HG03571 (cell line): Measurements from ENCODE around the gene PRSS50.

Experiments used
- ATAC-seq: cut with Tn5 transposase; IDR thresholded peaks from one replicate; pipeline ENCODE4 v1.9.1; 2021; ENCODE audit not compliant: unreplicated experiment

Gene PRSS50

DNA sequence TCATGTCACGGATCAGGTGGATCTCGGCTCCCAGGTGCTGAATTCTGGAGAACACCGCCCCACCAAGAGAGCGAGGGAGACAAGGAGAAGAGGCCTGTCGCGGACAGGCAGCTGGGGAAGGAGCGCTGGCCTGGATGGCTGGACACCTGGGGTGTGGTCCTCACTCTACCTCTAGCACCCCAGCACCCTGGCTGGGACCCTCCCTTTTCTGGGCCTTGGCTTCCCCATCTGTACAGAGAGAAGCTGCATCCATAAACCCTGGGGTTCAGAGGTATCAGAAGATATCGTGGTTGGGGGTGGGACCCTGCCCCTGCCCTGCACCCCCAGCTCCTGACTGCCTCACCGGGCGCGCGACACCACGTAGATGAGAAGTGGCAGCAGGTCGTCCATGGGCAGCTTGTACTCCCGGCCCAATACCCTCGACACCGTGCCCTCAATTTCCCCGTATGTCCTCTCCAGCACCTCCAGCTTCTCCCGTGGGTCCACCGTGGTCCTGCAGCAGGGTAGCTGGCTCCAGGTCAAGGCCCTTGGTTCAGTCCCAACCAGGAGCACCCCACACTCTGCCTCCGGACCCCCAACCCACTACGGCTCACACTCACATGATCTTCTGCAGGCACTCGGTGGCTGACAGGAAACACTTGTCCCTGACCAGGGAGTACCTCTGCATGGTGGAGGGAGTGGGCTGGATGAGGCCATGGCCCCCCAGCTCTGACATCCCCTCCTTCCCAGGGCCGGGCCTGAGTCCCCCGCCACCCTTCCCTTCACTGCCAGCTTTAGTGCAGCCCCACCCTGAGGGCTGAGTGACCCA lies 45.9 kb downstream of the PRSS50 start:
- ATAC-seq: no peak

DNA sequence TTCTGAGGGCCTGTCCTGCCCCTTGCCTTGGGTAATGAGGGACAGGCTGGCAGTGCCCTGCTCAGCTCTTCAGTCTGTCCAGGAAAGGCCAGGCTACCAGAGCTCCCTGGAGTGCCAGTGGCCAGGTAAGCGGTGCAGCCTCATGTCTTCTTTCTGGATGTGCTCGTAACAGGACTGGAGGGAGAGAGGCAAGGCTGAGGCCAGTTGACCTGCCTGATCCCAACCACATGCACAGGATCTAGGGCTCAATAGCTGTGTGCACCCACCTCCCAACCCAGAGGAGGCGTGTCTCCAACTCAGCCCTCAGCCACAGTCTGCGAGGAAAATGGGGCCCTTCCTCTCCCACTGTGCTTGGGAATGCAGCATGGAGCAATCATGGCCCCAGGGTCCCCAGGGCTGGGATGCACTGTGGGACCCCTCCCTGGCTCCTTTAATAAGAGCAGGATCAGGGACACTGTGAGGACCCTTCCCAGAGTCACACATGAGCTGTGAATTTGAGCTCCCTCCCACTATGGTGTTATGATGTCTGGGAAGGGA lies 46.7 kb downstream of the PRSS50 start:
- no peak for ATAC-seq

DNA sequence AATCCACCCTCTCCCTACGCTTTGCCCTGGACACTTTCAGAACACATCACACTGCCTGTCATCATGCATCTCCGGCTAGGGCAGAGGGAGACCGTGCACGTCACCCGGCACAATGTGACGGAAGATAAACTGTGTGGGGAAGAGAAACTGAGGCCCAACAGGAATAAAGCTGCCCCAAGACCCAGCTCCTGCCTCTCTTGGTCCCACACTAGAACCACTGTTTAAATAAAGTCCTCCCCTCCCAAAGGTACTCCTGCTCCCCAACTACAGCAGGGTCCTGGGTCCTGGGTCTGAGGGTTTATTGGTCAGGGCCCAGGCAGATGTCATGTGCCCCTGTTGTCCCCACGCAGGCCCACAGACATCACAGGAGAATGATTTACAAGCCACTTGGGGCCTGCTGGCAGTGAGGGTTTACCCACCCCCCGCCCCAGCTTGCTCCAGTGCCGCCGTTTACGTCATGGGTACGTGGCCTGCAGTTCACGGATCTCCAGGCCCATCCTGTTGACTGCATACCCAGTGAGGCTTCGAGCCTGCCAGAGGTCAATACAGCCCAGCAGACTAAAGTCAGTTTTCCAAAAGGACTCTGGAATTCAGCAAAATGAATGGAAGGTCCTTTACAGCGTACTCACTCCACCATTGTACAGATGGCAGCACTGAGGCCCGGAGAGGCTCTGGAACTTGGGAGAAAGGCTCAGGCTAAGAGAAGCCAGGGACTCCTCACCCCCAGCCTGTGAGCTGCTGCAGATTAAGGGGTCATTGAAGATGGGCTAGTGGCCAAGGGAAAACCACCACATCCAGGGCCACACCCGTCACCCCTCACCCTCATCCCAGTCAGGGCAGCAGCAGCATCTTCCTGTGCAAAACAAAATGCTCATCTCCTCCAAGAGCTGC lies 47.4 kb downstream of the PRSS50 start:
- ATAC-seq: no peak

DNA sequence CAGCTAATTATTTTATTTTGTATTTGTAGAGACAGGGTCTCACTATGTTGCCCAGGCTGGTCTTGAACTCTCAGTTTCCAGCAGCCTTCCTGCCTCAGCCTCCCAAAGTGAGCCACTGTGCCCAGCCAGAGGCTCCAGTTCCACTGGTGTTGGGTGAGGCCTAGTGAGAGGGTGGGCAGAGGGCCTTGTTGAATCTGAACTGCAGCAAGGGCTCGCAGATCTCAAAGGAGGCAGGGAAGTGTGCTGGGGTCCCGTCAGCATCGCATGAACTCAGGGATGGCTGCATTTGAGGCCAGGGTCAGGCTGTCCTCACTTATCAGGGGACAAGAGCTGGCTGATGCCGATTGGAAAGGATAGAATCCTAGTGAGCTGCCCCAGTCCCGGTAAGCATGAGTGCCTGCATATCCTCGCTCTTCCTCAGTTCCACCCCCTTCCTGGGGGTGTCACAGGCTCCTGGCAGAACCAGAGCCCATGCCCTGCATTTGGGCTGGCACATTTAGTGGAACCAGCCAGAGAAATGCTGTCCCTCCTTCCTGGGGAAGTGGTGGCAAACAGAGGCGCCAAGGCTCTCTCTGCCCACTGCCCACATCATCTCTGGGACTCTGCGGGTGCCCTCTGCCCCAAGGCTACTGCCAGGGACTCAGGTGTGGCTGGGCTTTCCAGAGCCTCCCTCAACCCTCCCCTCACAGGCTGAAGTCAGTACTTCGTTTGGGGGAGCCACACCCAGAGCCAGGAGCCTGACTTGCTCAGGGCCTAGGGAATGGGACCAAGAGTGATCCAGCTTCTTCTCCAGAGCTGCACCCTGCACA lies 48.3 kb downstream of the PRSS50 start:
- ATAC-seq: no peak

DNA sequence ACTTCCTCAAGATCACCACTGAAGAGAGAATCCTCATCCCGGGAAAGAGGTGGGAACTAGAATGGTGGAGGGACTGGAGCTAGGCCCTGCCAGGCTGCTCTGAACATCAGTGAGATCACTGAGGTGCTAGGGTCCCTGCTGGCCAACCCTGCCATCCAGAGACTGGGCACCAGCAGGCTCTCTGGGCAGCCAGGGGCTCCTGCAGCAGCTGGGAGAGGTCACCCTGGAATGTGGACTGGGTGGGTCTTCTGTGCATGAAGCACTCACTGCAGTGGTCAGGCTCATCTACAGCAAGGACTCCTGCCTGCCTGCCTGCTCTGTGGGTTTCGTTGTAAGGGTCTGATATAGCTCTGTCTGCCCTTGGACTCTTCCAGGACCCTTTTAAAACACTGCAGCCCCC lies 49.1 kb downstream of the PRSS50 start:
- no peak for ATAC-seq

DNA sequence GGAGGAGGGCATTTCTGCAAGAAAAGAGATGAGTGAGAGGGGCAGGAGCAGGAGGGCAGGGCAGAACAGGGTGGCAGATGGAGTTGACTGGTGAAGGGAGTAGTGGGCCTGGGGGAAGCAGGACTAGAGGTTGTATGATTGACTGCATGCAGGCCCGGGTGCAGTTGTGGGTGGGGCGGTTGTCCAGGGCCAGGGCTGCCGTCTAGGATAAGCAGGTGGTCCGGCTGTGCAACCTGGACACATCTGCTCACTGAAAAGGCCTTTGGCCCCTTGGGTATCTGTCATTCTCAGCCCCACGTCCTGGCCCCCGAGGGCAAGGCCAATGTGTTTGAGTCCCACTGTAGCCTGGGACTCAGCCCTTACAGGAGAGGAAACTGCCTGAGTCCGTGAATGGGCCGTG lies 49.6 kb downstream of the PRSS50 start:
- no peak for ATAC-seq

DNA sequence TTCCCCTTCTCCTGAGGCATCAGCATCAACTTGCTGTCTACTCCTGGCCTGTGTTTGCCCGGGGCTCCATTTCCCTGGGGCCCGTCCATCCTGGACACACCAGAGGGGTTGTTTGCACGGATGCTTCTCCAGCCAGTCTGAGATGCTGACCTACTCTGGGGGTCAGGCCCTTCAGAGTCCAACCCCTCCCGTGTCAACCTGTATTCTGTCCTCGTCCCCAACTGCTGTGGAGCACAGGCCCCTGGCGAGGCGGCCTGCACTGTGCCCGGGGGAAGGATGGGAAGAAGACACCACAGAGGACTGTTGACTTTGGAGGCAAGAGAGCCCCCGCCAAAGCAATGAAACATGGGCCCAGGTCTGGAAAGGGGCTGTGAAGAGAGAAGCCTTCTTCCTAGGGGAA lies 50.0 kb downstream of the PRSS50 start:
- ATAC-seq: no peak

DNA sequence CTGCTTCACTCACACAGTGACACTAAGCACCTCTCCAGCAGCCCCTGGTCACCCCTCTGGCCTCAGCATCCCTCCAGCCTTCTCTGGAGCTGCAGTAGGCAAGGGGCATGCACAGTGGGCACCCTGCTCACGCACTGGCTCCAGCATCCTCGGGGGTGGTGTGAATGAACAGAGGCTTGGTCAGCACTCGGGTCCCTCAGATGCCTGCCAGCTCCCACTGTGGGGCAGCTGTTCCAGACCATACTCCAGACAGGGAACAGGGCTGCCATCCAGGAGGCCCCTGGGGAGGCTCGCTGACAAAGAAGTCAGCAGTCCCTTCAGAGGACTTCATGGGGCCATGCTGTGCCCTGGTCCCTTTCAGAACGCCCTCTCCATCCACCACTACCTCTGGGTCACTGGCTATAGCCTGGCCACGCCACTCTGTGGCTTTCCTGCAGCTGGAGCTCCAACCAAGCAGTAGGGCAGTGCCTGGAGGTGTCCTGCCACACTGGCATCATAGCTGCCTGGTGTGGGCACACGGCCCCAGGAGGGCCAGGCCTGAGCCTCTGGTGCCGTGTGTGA lies 50.5 kb downstream of the PRSS50 start:
- ATAC-seq: no peak

DNA sequence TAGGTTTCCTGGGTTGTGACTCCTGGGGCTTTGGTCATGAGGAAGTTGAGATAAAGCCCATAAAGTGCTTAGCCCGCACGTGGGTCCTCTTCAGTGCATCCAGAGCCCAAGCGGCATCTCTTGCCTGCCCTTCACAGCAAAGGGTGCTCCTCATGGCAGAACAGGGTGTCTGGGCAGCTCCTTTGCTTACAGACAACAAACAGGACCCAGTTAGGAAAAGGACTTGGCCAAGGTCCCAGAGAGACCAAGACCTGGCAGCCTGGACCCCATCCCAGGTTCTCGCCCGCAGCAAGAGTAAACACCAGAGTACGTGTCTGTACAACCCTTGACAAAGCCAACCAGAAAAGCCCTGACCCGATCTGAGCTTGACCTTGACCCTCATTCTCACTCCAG lies 51.2 kb downstream of the PRSS50 start:
- ATAC-seq: no peak

DNA sequence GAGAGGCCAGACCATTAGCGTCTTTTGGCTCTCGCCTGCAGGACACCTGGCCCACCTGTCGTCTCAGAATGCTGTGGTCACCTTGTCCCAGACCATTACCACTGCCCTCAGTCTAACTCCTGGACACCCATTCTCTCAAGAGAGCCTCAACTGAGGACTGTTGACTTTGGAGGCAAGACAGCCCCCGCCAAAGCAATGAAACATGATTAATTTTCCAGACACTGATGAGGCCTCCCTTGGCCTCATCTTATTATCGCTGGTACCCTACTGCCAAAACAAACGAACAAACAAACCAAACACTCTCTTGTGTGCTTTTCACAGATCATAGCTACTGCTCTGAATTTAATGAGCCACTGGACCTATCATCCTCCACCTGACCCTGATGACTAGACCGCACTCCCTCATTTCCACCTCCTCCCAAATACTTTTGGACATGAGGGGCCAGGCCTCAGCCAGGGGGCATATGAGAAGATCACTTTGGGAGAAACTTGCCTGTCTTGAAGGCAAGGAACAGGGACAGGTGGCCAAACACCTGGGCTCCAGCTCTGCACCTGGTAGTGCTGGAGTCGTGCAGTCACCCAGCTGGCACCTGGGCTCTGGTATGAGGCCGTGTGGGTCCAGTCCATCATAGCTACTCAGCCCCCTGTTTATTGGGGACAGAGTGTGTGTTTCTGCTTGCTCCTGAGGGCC lies 51.8 kb downstream of the PRSS50 start:
- ATAC-seq: no peak

DNA sequence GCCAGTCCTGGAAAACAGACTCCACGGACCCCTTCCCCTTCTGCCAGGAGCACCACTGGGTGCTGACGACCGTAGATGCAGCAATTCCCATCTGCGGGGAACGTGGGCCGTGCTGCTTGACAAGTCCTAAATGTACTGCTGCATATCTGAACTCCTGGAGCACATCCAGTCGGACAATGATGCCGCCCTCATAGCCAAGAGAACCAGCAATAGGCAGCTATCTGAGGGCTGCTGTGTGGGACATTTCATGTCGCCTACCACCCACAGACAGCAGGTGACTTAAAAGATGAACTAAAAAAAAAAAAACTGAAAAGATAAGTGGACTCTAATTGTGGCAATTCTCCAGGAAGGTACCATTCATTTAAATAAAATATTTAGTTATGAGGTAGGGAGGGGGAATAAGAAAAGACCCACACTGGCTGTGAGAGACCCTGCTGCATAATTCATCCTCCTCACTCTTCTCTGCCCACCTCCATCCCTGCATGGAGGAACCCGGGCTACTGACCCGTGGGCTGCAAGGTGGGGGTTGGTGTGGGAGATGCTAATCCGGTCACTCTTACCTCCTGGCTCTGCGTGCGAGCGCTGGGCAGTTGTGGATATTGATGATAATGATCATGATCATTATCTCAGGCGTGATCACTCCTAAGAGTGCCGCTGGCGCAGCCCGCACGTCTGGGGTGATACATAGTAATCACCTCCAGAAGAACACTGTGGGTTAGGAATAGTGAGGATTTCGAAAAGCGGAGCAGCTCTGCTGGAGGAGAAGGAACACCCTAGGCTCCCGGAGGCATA lies 52.5 kb downstream of the PRSS50 start:
- ATAC-seq: no peak

DNA sequence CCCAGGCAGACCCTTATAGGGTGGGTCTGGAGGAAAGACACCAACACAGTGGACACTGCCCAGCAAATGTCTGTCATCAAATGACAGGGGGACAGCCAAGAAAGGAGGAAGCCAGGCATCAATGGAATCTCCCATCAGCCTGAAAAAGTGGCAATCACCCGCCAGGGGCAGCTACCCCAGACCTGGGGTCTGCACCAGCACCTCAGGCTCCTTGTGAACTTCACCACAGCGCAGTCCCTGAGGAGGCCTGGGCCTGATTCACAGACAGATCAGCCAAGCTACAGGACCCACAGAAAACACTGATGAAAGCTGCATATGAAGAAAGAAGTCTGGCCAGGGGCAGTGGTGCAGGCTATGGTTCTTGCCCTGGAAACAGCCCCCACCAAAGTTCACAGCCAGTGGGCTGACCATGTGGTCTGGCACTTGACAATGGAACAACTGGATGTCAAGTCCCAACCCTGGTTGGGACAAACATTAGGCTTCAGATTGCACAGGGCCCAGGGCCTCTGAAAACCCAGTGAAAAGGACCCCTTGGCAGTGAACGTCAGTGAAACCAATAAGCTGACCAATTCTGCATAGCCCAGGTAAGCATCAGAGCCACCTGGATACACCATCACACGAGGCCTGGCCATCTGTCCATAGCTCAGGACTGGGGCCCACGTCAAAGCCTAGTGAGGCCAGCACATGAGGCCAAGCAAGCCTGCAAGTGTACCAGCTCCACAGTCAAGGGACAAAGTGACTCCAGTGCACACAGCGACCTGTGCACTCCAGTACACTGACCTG lies 53.3 kb downstream of the PRSS50 start:
- no peak for ATAC-seq

DNA sequence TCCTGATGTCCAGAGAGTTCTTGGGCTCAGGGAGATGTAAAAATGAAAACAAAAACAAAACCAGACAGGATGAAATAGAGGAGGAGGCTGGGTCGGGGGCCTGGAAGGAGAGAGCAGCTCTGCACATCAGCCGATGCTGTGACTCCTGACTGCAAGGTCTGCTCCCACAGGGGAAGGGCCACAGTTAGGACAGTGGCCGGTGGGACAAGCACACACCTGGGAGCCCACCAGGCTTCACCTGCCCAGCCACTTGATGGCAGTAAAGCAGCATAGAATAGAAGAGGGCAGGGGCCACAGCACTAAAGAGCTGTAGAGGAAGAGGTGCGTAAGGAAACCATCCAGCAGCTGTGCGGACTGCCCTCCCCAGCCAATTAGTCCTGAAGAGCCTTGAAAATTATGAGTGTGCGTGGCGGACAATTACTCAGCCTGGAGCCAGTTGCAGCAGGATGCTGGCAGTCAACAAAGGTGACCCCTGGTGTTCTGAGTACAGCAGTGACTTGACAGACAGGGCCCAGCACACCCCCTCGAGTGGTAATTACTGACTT lies 54.0 kb downstream of the PRSS50 start:
- no peak for ATAC-seq

DNA sequence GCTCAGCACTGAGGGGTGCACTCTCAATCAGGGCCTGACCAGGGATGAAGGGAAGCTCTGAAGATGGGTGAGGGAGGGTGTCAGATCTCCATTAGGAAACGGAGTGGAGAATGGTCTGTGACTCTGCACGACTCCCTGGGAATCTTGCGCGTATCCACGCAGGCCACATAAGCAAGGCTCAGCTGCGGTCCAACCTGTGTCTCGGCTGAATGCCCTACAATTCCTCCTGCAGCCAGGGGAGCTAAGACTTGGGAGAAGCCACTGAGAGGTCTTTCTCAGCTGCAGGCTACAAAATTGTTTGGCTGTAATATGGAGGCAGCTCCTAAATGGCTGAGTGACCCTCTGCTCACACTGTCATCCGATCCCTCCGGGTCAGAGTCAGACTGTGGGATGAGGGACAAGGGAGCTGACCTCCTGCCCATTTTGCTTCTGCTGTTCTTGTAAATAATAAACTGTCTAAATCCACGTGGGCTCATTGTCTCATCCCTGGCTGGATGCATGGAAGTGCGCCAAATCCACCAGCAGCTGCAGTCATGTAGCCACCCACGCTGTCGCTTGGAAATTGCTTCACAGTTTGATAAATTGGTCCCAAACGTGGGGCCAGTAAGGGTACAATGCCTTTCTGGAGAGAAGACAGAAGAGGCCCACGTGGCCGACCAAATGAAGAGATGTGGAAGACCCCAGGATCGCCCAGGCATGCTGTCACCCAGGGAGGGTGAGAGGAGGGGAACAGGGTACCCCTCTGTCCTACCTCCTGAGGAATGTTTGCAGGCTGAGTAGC lies 54.7 kb downstream of the PRSS50 start:
- ATAC-seq: no peak
